Activated CD4-positive, CD25-positive, alpha-beta regulatory T cell treated with anti-CD3 and anti-CD28 coated beads, Interleukin-2, amount 50 U/mL, for 16 hours (primary cell): ENCODE data around the gene INCA1.

Source experiments
- DNase-seq: peaks from one replicate; pipeline ENCODE4 v3.0.0-alpha.2; 2020; ENCODE audit warnings: low read depth, low spot score

The INCA1 gene

GRCh38 chr17:5011928-5012327 is 14.6 kb upstream of the INCA1 start:
- DNase-seq, result no peak

- DNase-seq, result no peak
Measured at GRCh38 chr17:5003214-5003867, 6.0 kb upstream of the INCA1 start.

GRCh38 chr17:5002121-5002788 is 4.9 kb upstream of the INCA1 start:
- no peak for DNase-seq

GRCh38 chr17:5000237-5000639 is 2.9 kb upstream of the INCA1 start:
- DNase-seq, result no peak

- no peak for DNase-seq
Measured at GRCh38 chr17:4999430-5000093, 2.2 kb upstream of the INCA1 start.

- no peak for DNase-seq
Measured at GRCh38 chr17:4998732-4999429, 1.6 kb upstream of the INCA1 start.

GRCh38 chr17:4998027-4998731 is 857 bp upstream of the INCA1 start:
- no peak for DNase-seq

GRCh38 chr17:4994081-4994595 is 3.2 kb downstream of the INCA1 start:
- DNase-seq, result no peak

GRCh38 chr17:4987767-4988567 is 9.4 kb downstream of the INCA1 start:
- DNase-seq, result no peak

GRCh38 chr17:4986951-4987766 is 10.2 kb downstream of the INCA1 start, which contains the start of gene CAMTA2:
Gene CAMTA2, minus strand, starts transcription at chr17:4987675. Its CDS starts 1,453 bp downstream, at chr17:4986222.
- peak; percentile 77 for DNase-seq

- no peak for DNase-seq
Measured at GRCh38 chr17:4986403-4986802, 10.9 kb downstream of the INCA1 start.

- no peak for DNase-seq
Measured at GRCh38 chr17:4982305-4982704, 15.0 kb downstream of the INCA1 start.

- DNase-seq, result no peak
Measured at GRCh38 chr17:4980644-4981216, 16.6 kb downstream of the INCA1 start.

- DNase-seq, result no peak
Measured at GRCh38 chr17:4978726-4979125, 18.6 kb downstream of the INCA1 start.

- no peak for DNase-seq
Measured at GRCh38 chr17:4974115-4974670, 23.1 kb downstream of the INCA1 start.

- DNase-seq, result no peak
Measured at GRCh38 chr17:4973256-4974114, 23.8 kb downstream of the INCA1 start.

- DNase-seq, result no peak
Measured at GRCh38 chr17:4972752-4973151, 24.6 kb downstream of the INCA1 start.

- no peak for DNase-seq
Measured at GRCh38 chr17:4972322-4972721, 25.0 kb downstream of the INCA1 start.
